ENCODE data around the gene EIF5A. TPM values are rescaled to one million over a fixed set of nuclear protein-coding genes. Genes with fewer than 3 reads are reported as not detected.

The EIF5A gene
- 100 to 1,000 TPM; 238 to 606 (median 340) TPM for polyA plus RNA-seq
- long read RNA-seq, donor 1: 0 reads
- long read RNA-seq, donor 2, transcript EIF5A-205 (6 exons, 1,271 nt): minor isoform, 5 of 50 reads
- long read RNA-seq, donor 2, transcript EIF5A-202 (6 exons, 1,511 nt): major isoform, 44 of 50 reads
- long read RNA-seq, donor 2, partial matches to known transcripts: 0 of 50 reads
- long read RNA-seq, donor 2, other reads (novel, unspliced or antisense): 0 of 50 reads
- long read RNA-seq, donor 3, transcript EIF5A-202 (6 exons, 1,511 nt): major isoform, 78 of 99 reads
- long read RNA-seq, donor 3, transcript EIF5A-205 (6 exons, 1,271 nt): minor isoform, 6 of 99 reads
- long read RNA-seq, donor 3, partial matches to known transcripts: 12 of 99 reads
- long read RNA-seq, donor 3, other reads (novel, unspliced or antisense): 0 of 99 reads
- long read RNA-seq, donor 4, partial matches to known transcripts: 0 of 3 reads
- long read RNA-seq, donor 4, other reads (novel, unspliced or antisense): 0 of 3 reads
- long read RNA-seq, donor 5, transcript EIF5A-202 (6 exons, 1,511 nt): major isoform, 29 of 184 reads
- long read RNA-seq, donor 5, partial matches to known transcripts: 150 of 184 reads
- long read RNA-seq, donor 5, other reads (novel, unspliced or antisense): 0 of 184 reads
- long read RNA-seq, donor 6, transcript EIF5A-205 (6 exons, 1,271 nt): minor isoform, 15 of 113 reads
- long read RNA-seq, donor 6, transcript EIF5A-202 (6 exons, 1,511 nt): major isoform, 91 of 113 reads
- long read RNA-seq, donor 6, partial matches to known transcripts: 6 of 113 reads
- long read RNA-seq, donor 6, other reads (novel, unspliced or antisense): 0 of 113 reads
- long read RNA-seq, donor 7, transcript EIF5A-202 (6 exons, 1,511 nt): major isoform, 215 of 268 reads
- long read RNA-seq, donor 7, transcript EIF5A-205 (6 exons, 1,271 nt): minor isoform, 6 of 268 reads
- long read RNA-seq, donor 7, transcript EIF5A-201 (6 exons, 1,256 nt): minor isoform, 9 of 268 reads
- long read RNA-seq, donor 7, partial matches to known transcripts: 26 of 268 reads
- long read RNA-seq, donor 7, other reads (novel, unspliced or antisense): 8 of 268 reads
- long read RNA-seq, donor 8, transcript EIF5A-202 (6 exons, 1,511 nt): major isoform, 17 of 52 reads
- long read RNA-seq, donor 8, partial matches to known transcripts: 31 of 52 reads
- long read RNA-seq, donor 8, other reads (novel, unspliced or antisense): 0 of 52 reads
- long read RNA-seq, donor 9, transcript EIF5A-202 (6 exons, 1,511 nt): major isoform, 20 of 25 reads
- long read RNA-seq, donor 9, partial matches to known transcripts: 0 of 25 reads
- long read RNA-seq, donor 9, other reads (novel, unspliced or antisense): 0 of 25 reads
- long read RNA-seq, donor 10, transcript EIF5A-202 (6 exons, 1,511 nt): major isoform, 85 of 104 reads
- long read RNA-seq, donor 10, transcript EIF5A-205 (6 exons, 1,271 nt): minor isoform, 7 of 104 reads
- long read RNA-seq, donor 10, partial matches to known transcripts: 5 of 104 reads
- long read RNA-seq, donor 10, other reads (novel, unspliced or antisense): 0 of 104 reads

GRCh38 chr17:7306911-7307685 lies at the start of gene EIF5A:
TSS of gene EIF5A (plus strand) at chr17:7307628. CDS start at chr17:7309636, 2,008 bp downstream.
- peaks cover 0 to 23% (median 16%) of the 10 kb centered on the region in 3 donors for H3K36me3 ChIP-seq (ENCODE audit: control insufficient read depth in 3 of 3, insufficient read depth in 2 of 3, low read depth in 1 of 3, low read length in 3 of 3)
- H3K9me3 ChIP-seq (ENCODE audit: control insufficient read depth in 2 of 2, insufficient read depth in 1 of 2, low read depth in 1 of 2, low read length in 1 of 2): no peaks in the 10 kb centered on the region
- H3K27me3 ChIP-seq (ENCODE audit: control insufficient read depth in 3 of 3, insufficient read depth in 3 of 3, low read length in 3 of 3): no peaks in the 10 kb centered on the region
- H3K4me3 ChIP-seq (ENCODE audit: low read depth in 1 of 3, low read length in 3 of 3): peak within 1 kb of the TSS; percentile 87 to 99 (median 95)
- peak; percentile 36 for FAIRE-seq
- H3K4me1 ChIP-seq (ENCODE audit: control insufficient read depth in 3 of 3, insufficient read depth in 2 of 3, low read depth in 1 of 3, low read length in 2 of 3): peaks cover 2 to 17% (median 6%) of the 10 kb centered on the region in 3 donors
- H3K27ac ChIP-seq (ENCODE audit: low read depth in 1 of 3, low read length in 2 of 3): peak within 1 kb of the TSS; percentile 96 to 98 (median 96)
- DNase-seq: peak; percentile 100
- WGBS, 3 donors: 0% methylated on average over 54 to 64 of the region's 64 CpGs

- peaks cover 0 to 65% (median 5%) of the 10 kb centered on the region in 3 donors for H3K36me3 ChIP-seq (ENCODE audit: control insufficient read depth in 3 of 3, insufficient read depth in 2 of 3, low read depth in 1 of 3, low read length in 3 of 3)
- peaks cover 0 to 48% (median 0%) of the 10 kb centered on the region in 3 donors for H3K4me1 ChIP-seq (ENCODE audit: control insufficient read depth in 3 of 3, insufficient read depth in 2 of 3, low read depth in 1 of 3, low read length in 2 of 3)
- H3K27me3 ChIP-seq (ENCODE audit: control insufficient read depth in 3 of 3, insufficient read depth in 3 of 3, low read length in 3 of 3): peaks cover 0 to 6% (median 0%) of the 10 kb centered on the region in 3 donors
- peak overlapping the region in 2 of 3 donors; percentile 76 to 89 for H3K4me3 ChIP-seq (ENCODE audit: low read depth in 1 of 3, low read length in 3 of 3)
- FAIRE-seq (no peak), DNase-seq (peak; percentile 97 to 99)
- WGBS, 3 donors: 22 to 67% (median 37%) methylated on average over 7 of the region's 7 CpGs
- peak overlapping the region; percentile 93 to 99 (median 99) for H3K27ac ChIP-seq (ENCODE audit: low read depth in 1 of 3, low read length in 2 of 3)
- H3K9me3 ChIP-seq (ENCODE audit: control insufficient read depth in 2 of 2, insufficient read depth in 1 of 2, low read depth in 1 of 2, low read length in 1 of 2): no peaks in the 10 kb centered on the region
Observed at GRCh38 chr17:7258731-7259554, 48.5 kb upstream of the EIF5A start.

- H3K36me3 ChIP-seq (ENCODE audit: control insufficient read depth in 3 of 3, insufficient read depth in 2 of 3, low read depth in 1 of 3, low read length in 3 of 3): peaks cover 0 to 61% (median 5%) of the 10 kb centered on the region in 3 donors
- H3K27ac ChIP-seq (ENCODE audit: low read depth in 1 of 3, low read length in 2 of 3): peak overlapping the region; percentile 93 to 99 (median 99)
- FAIRE-seq: no peak
- H3K9me3 ChIP-seq (ENCODE audit: control insufficient read depth in 2 of 2, insufficient read depth in 1 of 2, low read depth in 1 of 2, low read length in 1 of 2): no peaks in the 10 kb centered on the region
- peaks cover 0 to 6% (median 0%) of the 10 kb centered on the region in 3 donors for H3K27me3 ChIP-seq (ENCODE audit: control insufficient read depth in 3 of 3, insufficient read depth in 3 of 3, low read length in 3 of 3)
- peaks cover 0 to 46% (median 0%) of the 10 kb centered on the region in 3 donors for H3K4me1 ChIP-seq (ENCODE audit: control insufficient read depth in 3 of 3, insufficient read depth in 2 of 3, low read depth in 1 of 3, low read length in 2 of 3)
- peak overlapping the region in 2 of 3 donors; percentile 76 to 89 for H3K4me3 ChIP-seq (ENCODE audit: low read depth in 1 of 3, low read length in 3 of 3)
- WGBS, 3 donors: 27 to 63% (median 53%) methylated on average over 6 of the region's 6 CpGs
- no peak for DNase-seq
Observed at GRCh38 chr17:7259555-7259889, 47.9 kb upstream of the EIF5A start.

GRCh38 chr17:7260151-7260550 lies 47.3 kb upstream of the EIF5A start:
- no peak for FAIRE-seq

GRCh38 chr17:7260651-7261378 lies 46.6 kb upstream of the EIF5A start:
- H3K9me3 ChIP-seq (ENCODE audit: control insufficient read depth in 2 of 2, insufficient read depth in 1 of 2, low read depth in 1 of 2, low read length in 1 of 2): no peaks in the 10 kb centered on the region
- WGBS, 3 donors: 1 to 9% (median 3%) methylated on average over 43 to 54 of the region's 54 CpGs
- peak overlapping the region; percentile 75 to 89 (median 76) for H3K4me3 ChIP-seq (ENCODE audit: low read depth in 1 of 3, low read length in 3 of 3)
- peak overlapping the region; percentile 95 to 99 (median 99) for H3K27ac ChIP-seq (ENCODE audit: low read depth in 1 of 3, low read length in 2 of 3)
- peaks cover 0 to 6% (median 0%) of the 10 kb centered on the region in 3 donors for H3K27me3 ChIP-seq (ENCODE audit: control insufficient read depth in 3 of 3, insufficient read depth in 3 of 3, low read length in 3 of 3)
- peaks cover 0 to 50% (median 5%) of the 10 kb centered on the region in 3 donors for H3K36me3 ChIP-seq (ENCODE audit: control insufficient read depth in 3 of 3, insufficient read depth in 2 of 3, low read depth in 1 of 3, low read length in 3 of 3)
- peaks cover 0 to 44% (median 0%) of the 10 kb centered on the region in 3 donors for H3K4me1 ChIP-seq (ENCODE audit: control insufficient read depth in 3 of 3, insufficient read depth in 2 of 3, low read depth in 1 of 3, low read length in 2 of 3)
- FAIRE-seq (no peak), DNase-seq (peak; percentile 76 to 86)

More at GRCh38 chr17:7260151-7260550, 47.3 kb upstream of the EIF5A start:
- peak; percentile 45 to 53 for DNase-seq
- Histone ChIP-seq H3K9me3 (ENCODE audit: control insufficient read depth in 2 of 2, insufficient read depth in 1 of 2, low read depth in 1 of 2, low read length in 1 of 2) (no peaks in the 10 kb centered on the region), H3K36me3 (ENCODE audit: control insufficient read depth in 3 of 3, insufficient read depth in 2 of 3, low read depth in 1 of 3, low read length in 3 of 3) (peaks cover 0 to 56% (median 5%) of the 10 kb centered on the region in 3 donors), H3K4me1 (ENCODE audit: control insufficient read depth in 3 of 3, insufficient read depth in 2 of 3, low read depth in 1 of 3, low read length in 2 of 3) (peaks cover 0 to 44% (median 0%) of the 10 kb centered on the region in 3 donors), H3K27ac (ENCODE audit: low read depth in 1 of 3, low read length in 2 of 3) (peak overlapping the region; percentile 95 to 99 (median 99)), H3K4me3 (ENCODE audit: low read depth in 1 of 3, low read length in 3 of 3) (peak overlapping the region; percentile 75 to 89 (median 76)), H3K27me3 (ENCODE audit: control insufficient read depth in 3 of 3, insufficient read depth in 3 of 3, low read length in 3 of 3) (peaks cover 0 to 6% (median 0%) of the 10 kb centered on the region in 3 donors)
- 32 to 61% (median 54%) methylated on average over 4 of the region's 4 CpGs for WGBS, 3 donors

- DNase-seq: no peak
- Histone ChIP-seq H3K27ac (ENCODE audit: low read depth in 1 of 3, low read length in 2 of 3) (peak overlapping the region; percentile 95 to 99 (median 99)), H3K4me1 (ENCODE audit: control insufficient read depth in 3 of 3, insufficient read depth in 2 of 3, low read depth in 1 of 3, low read length in 2 of 3) (peaks cover 0 to 40% (median 0%) of the 10 kb centered on the region in 3 donors), H3K9me3 (ENCODE audit: control insufficient read depth in 2 of 2, insufficient read depth in 1 of 2, low read depth in 1 of 2, low read length in 1 of 2) (no peaks in the 10 kb centered on the region), H3K4me3 (ENCODE audit: low read depth in 1 of 3, low read length in 3 of 3) (peak overlapping the region; percentile 75 to 89 (median 76)), H3K36me3 (ENCODE audit: control insufficient read depth in 3 of 3, insufficient read depth in 2 of 3, low read depth in 1 of 3, low read length in 3 of 3) (peaks cover 0 to 42% (median 4%) of the 10 kb centered on the region in 3 donors), H3K27me3 (ENCODE audit: control insufficient read depth in 3 of 3, insufficient read depth in 3 of 3, low read length in 3 of 3) (peaks cover 0 to 6% (median 0%) of the 10 kb centered on the region in 3 donors)
- 2 to 5% (median 4%) methylated on average over 54 to 71 of the region's 71 CpGs for WGBS, 3 donors
- no peak for FAIRE-seq
Observed at GRCh38 chr17:7261379-7262191, 45.8 kb upstream of the EIF5A start.
